Endothelial cell (in vitro differentiated cells): ENCODE measurements around the gene RHBDF2. TPM values are rescaled to one million over a fixed set of nuclear protein-coding genes. Genes with fewer than 3 reads are reported as not detected.

Source experiments
- DNase-seq: peaks from one replicate; pipeline ENCODE4 v3.0.0; 2021; ENCODE audit warnings: low spot score
- H3K27ac Mint-ChIP-seq: one replicate; pipeline ENCODE4 v1.8.0; 2021; ENCODE audit warnings: mixed read lengths, inconsistent platforms; ENCODE audit not compliant: unreplicated experiment
- H3K27me3 Mint-ChIP-seq: one replicate; pipeline ENCODE4 v1.8.0; 2021; ENCODE audit warnings: mild to moderate bottlenecking, moderate library complexity, mixed read lengths, inconsistent platforms; ENCODE audit not compliant: unreplicated experiment
- H3K36me3 Mint-ChIP-seq: one replicate; pipeline ENCODE4 v1.8.0; 2021; ENCODE audit warnings: mild to moderate bottlenecking, low read depth, mixed read lengths, inconsistent platforms; ENCODE audit not compliant: unreplicated experiment
- H3K4me1 Mint-ChIP-seq: one replicate; pipeline ENCODE4 v1.8.0; 2021; ENCODE audit warnings: mild to moderate bottlenecking, mixed read lengths, inconsistent platforms; ENCODE audit not compliant: unreplicated experiment
- H3K4me3 Mint-ChIP-seq: one replicate; pipeline ENCODE4 v1.8.0; 2021; ENCODE audit warnings: mild to moderate bottlenecking, mixed read lengths, inconsistent platforms; ENCODE audit not compliant: unreplicated experiment
- H3K9me3 Mint-ChIP-seq: one replicate; pipeline ENCODE4 v1.8.0; 2021; ENCODE audit warnings: mixed read lengths, inconsistent platforms; ENCODE audit not compliant: unreplicated experiment
- total RNA-seq: library from RNA; stranded (reverse); fragmentation: NEBNext Ultra II Directional; extraction: Animal tissue kit (Norgen Biotek cat#: 25700); gene quantifications from one replicate; pipeline ENCODE4 v1.2.1, GENCODE V29; 2021; ENCODE audit not compliant: unreplicated experiment
- TF ChIP-seq, protein P1 (sequence below): fragments of 200-600 bp; sonication (generic); IDR thresholded peaks from one replicate; pipeline ENCODE4 v1.5.0; 2021; ENCODE audit warnings: antibody characterized with exemption; ENCODE audit not compliant: unreplicated experiment

RHBDF2 gene
- total RNA-seq, 1 donor from 2014 or later = 39.3 TPM

DNA sequence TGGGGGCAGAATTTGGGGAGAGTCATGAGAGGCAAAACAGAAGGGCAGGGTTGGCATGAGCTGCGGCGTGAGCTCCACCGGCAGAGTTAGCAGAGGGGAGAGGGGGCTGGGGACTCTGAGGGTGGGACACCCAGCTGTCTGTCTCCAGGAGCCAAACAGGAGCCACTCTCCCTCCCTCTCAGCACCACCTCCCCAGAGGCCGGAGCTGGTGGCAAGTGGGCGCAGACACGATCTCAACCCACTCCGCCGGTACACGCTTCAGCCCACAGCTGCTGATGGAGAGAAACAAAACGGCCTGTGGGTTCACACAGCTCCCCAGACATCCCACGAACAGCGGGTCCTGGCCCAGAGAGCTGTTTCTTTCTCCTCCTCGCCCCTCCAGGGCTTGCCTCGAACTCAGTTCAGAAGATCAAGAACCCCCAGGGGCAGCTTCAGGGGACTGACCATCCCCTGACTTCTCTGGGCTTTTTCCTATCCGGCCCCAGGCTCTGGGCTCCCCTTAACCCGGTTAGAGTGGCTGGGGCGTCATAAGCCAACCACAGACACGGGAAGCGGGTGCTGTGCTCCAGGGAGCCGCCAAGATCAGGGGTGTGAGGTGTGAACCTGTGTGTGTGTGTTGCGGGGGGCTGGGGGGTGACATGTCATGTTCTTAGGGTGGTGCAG is 7.6 kb downstream of the RHBDF2 start:
- H3K27ac Mint-ChIP-seq = no peak overlapping the region
- peak overlapping the region; percentile 29 for H3K4me3 Mint-ChIP-seq
- DNase-seq = no peak
- H3K27me3 Mint-ChIP-seq = peaks cover 12% of the 10 kb centered on the region
- peaks cover 35% of the 10 kb centered on the region for H3K4me1 Mint-ChIP-seq
- TF ChIP-seq, protein P1, sequence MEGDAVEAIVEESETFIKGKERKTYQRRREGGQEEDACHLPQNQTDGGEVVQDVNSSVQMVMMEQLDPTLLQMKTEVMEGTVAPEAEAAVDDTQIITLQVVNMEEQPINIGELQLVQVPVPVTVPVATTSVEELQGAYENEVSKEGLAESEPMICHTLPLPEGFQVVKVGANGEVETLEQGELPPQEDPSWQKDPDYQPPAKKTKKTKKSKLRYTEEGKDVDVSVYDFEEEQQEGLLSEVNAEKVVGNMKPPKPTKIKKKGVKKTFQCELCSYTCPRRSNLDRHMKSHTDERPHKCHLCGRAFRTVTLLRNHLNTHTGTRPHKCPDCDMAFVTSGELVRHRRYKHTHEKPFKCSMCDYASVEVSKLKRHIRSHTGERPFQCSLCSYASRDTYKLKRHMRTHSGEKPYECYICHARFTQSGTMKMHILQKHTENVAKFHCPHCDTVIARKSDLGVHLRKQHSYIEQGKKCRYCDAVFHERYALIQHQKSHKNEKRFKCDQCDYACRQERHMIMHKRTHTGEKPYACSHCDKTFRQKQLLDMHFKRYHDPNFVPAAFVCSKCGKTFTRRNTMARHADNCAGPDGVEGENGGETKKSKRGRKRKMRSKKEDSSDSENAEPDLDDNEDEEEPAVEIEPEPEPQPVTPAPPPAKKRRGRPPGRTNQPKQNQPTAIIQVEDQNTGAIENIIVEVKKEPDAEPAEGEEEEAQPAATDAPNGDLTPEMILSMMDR = no peak
- no peaks in the 10 kb centered on the region for H3K9me3 Mint-ChIP-seq
- no peaks in the 10 kb centered on the region for H3K36me3 Mint-ChIP-seq

DNA sequence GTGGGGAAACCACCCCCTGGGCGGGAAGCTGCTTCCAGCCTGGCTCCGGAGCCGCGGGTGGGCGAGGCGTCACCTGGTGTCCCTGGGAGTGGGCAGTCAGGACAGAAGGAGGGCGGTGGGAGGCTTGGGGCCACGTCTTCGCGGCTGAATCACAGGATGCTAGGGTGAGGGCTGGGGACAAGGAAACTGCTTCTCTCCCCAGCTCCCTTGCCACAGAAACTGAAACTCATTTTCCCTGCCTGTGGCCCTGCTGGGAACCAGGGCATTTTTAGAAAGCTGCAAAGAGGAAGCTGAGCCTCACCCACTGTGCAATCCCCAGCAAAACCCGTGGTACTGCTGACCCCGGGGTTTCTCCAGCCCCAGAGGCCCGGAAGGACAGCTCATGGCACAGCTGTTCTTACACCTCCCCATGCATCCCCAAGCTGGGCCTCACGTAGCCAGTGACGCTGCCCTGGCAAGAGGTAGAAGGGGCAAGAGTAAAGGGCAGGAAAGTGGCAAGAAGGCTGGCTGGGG is 8.2 kb downstream of the RHBDF2 start:
- H3K27ac Mint-ChIP-seq = no peak overlapping the region

DNA sequence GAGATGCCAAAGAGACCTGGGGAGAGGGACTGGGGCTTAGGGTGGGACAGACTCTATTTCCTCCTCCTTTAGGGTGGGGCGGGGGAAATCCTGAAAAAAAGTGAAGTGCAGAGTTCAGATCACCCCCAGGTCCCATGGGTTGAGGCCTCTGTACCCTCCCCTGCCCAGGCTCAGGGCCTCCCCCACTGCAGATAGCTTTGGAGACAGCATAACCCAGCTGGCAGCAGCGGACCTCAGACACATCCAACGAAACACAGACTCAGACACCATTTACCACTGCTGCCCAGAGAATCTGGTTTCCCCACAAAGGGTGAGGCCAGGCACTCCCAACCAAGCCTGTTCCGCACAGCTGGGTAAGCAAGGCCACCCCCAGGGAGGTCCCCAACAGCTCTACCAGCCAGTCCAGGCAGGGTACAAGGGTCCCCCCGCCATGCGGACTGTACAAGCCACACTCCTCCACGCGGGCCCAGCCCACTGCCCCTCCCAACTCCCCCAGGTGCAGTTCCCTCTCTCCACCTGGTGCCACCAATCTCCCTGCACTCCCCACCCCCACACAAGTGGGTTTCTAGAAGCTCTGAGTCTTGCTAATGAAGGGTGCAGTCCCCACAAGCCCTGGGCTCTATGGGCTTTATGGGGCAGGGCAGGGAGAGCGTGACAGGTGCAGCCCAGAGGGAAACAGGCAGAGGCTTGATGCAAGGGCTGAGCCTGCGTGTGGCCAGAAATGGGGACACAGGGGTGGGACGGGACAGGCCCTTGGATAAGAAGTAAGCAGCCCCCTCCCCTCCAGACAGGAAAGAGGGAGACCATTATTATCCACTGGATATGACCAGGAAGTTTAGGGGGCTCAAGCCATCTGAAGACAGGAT is 8.9 kb downstream of the RHBDF2 start:
- TF ChIP-seq, protein P1 = no peak
- no peak for DNase-seq
- no peaks in the 10 kb centered on the region for H3K9me3 Mint-ChIP-seq
- H3K4me1 Mint-ChIP-seq = peaks cover 22% of the 10 kb centered on the region
- peak overlapping the region; percentile 66 for H3K4me3 Mint-ChIP-seq
- peaks cover 10% of the 10 kb centered on the region for H3K27me3 Mint-ChIP-seq
- peak overlapping the region; percentile 63 for H3K27ac Mint-ChIP-seq
- H3K36me3 Mint-ChIP-seq = no peaks in the 10 kb centered on the region

More for the DNA sequence above, 8.2 kb downstream of the RHBDF2 start:
- H3K36me3 Mint-ChIP-seq = no peaks in the 10 kb centered on the region
- H3K9me3 Mint-ChIP-seq = no peaks in the 10 kb centered on the region
- peaks cover 29% of the 10 kb centered on the region for H3K4me1 Mint-ChIP-seq
- TF ChIP-seq, protein P1 = no peak
- H3K4me3 Mint-ChIP-seq = peak overlapping the region; percentile 66
- H3K27me3 Mint-ChIP-seq = peaks cover 8% of the 10 kb centered on the region
- DNase-seq = no peak

DNA sequence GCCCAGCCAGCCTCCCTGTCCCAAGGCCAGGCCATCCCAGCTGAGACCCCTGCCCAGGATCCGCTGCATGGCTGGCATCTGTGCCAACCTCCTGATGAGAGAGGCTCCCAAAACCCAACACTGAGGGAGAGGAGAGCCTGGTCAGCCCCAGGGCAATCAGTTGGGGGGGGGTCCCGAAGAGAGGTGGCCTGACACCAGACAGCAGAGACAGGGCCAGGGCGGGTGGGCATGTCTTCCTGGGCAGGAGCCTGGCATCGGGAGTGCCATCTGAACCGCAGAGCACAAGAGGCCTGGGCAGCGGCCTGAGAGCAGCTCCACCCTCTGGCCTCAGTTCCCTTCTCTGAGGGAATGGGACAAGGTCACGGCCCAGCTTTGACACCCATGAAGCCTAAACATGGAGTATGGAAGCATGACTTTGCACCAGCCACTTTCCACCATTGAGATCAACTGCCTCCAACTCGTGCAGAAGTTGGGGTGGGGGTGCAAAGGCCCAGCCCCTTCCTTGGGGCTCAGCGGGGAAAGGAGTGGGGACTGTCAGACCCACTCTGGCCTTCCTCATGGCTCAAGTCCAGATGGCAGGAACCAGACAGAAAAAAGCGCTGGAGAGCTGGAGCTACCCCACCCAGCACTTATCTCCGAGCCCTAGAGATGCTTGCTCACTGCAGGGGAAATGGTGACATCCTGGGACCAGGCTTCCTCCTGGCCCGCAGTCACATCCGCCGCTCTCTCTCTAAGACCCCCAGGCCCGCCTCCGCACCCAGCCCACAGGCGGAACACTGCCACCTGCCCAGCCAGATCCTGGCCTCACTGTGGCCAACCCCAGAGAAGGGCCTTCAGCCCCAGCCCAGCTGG is 9.7 kb downstream of the RHBDF2 start:
- Mint-ChIP-seq H3K36me3 (no peaks in the 10 kb centered on the region), H3K27ac (peak overlapping the region; percentile 48), H3K9me3 (no peaks in the 10 kb centered on the region), H3K4me1 (peaks cover 17% of the 10 kb centered on the region), H3K4me3 (no peak overlapping the region), H3K27me3 (peaks cover 8% of the 10 kb centered on the region)
- DNase-seq = no peak
- TF ChIP-seq, protein P1 = no peak
